DOHH2 (cell line): ENCODE data around the gene AK6.

Experiments used
- CTCF ChIP-seq: fragments of 200-600 bp; sonication (generic); IDR thresholded peaks from one replicate; pipeline ENCODE4 v1.5.1; 2014; ENCODE audit warnings: antibody characterized with exemption, mild to moderate bottlenecking, low read depth, low read length; ENCODE audit not compliant: poor library complexity, severe bottlenecking
- EZH2phosphoT487 ChIP-seq: fragments of 200-600 bp; sonication (generic); IDR thresholded peaks from 2 replicates; pipeline ENCODE4 v1.6.1; 2017; ENCODE audit warnings: borderline replicate concordance, mild to moderate bottlenecking, antibody characterized with exemption, low read length, moderate library complexity, mixed read lengths

- TF ChIP-seq CTCF (no peak), EZH2phosphoT487 (no peak)
Measured at GRCh38 chr5:69305512-69305911, 63.8 kb downstream of the AK6 start.
